NCI-H1048 (cell line): ENCODE results near the gene CAMTA2.
"Not testable (repeated sequence)": the region's sequence is repeated elsewhere in the genome, so short reads cannot be mapped to it uniquely, and the experiment has no call there.

ENCODE experiments used
- DNase-seq: peaks from one replicate; lab custom pipeline; 2025; lab: John Stamatoyannopoulos, UW

Gene CAMTA2

GRCh38 chr17:4932756-4933155 is 54.7 kb downstream of the CAMTA2 start:
- no peak for DNase-seq

- no peak for DNase-seq
These were observed 55.5 kb downstream of the CAMTA2 start, which contains the start of gene GP1BA for GRCh38 chr17:4931963-4932362. Gene GP1BA (plus strand): TSS chr17:4932277. CDS start chr17:4932605, 328 bp downstream.

DNA sequence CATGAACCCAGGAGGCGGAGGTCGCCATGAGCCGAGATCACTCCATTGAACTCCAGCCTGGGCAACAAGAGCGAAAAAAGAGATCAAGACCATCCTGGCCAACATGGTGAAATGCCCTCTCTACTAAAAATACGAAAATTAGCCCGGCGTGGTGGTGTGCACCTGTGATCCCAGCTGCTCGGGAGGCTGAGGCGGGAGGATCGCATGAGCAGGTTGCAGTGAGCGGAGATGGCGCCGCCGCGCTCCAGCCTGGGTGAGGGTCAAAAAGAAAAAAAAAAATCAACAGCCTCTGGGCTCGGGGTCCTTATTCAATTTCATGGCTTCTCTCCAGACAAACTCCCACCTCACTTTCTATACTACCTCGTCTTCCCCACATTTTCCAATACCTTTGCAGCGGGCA is 58.6 kb downstream of the CAMTA2 start:
- no peak for DNase-seq

GRCh38 chr17:4926577-4927335 is 60.7 kb downstream of the CAMTA2 start:
- DNase-seq: not testable (repeated sequence)

GRCh38 chr17:4921320-4921719 is 66.2 kb downstream of the CAMTA2 start:
- DNase-seq: no peak

GRCh38 chr17:4920351-4921048 is 67.0 kb downstream of the CAMTA2 start:
- no peak for DNase-seq

GRCh38 chr17:4919511-4920047 is 67.9 kb downstream of the CAMTA2 start:
- DNase-seq: no peak
